A204.1 (cell line): Measurements from ENCODE around the gene EGFR.
"Not testable (repeated sequence)": the region's sequence is repeated elsewhere in the genome, so short reads cannot be mapped to it uniquely, and the experiment has no call there.

Source experiments
- FAIRE-seq: peaks from 2 replicates; lab custom pipeline; 2012; peaks lifted over from hg19 to GRCh38; lab: Jason Lieb, UNC

Gene EGFR

DNA sequence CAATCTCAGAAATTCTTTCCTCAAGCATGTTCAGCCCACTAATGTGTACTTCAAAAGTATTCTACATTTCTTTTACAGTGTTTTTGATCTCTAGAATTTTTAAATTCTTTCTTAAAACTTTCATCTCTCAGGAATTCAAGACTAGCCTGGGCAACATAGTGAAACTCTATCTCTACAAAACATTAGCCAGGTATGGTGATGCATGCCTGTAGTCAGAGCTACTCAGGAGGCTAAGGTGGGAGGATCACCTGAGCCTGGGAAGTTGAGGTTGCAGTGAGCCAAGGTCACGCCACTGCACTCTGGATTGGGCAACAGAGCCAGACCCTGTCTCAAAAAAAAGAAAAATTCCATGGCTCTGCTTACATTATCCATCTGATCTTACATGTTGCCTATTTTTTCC, 5.0 kb upstream of the EGFR start:
- no peak for FAIRE-seq

DNA sequence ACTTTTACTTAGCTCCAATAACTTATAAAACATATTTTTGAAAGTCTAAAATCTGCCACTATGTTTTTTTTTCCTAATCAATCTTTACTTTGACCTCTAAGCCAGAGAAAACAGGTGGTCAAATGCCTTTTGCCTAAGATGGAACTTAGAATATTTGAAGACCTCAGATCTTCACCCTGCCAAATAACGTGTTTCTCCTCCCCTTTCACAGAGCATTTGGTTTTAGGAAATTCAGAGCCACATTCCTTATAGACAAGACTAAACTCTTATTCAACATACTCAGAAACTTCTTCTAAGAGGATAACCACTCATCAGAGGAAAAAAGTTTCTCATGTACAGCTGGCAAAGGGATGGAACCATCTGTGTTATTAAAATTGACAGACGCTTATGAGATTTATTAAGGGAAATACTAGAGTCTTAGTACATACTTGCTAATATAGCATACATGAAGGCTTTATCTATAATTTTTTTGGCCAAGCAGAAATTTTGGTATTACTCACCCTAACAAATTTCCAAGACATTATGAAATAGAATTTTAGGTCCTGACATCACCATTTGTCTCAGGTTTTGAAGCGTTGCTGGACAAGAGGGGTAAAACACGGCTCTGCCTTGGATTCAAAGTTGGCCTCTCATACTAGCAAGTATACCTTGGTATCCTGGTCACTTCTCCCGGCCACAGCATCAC, 2.6 kb upstream of the EGFR start:
- no peak for FAIRE-seq

DNA sequence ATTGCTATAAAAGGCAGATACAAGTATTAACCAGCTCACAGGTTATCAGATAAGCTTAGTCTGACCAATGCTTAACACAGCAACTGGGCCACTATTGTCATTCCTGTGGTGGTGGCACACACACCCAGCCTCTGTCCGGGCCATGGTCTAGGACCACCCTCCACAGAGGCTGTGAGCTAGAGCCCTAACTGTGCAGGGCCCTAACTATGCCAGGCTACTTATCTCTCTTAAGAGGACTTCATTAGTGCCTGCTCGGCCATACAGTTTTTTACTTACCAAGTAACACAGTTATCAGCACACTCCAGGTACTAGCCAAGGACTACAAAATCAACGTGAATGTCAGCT, 2.1 kb upstream of the EGFR start:
- no peak for FAIRE-seq

DNA sequence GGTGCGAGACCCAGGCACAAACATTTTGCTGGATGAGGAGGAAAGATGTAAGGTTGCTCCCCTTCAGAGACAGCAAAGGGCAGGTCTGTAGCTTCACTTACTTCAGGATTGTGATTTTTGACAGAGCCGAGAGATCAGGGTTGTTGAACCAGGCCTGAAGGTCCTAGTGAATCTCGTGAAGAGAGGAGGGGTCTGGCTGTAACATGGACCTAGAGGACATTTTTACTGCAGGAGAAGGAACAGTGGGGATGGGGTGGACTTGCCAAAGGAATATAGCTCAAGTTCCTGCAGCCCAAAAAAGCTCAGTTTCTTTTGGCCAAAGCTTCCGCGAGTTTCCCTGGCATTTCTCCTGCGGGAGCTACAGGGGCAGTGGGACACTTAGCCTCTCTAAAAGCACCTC, 976 bp upstream of the EGFR start:
- no peak for FAIRE-seq

DNA sequence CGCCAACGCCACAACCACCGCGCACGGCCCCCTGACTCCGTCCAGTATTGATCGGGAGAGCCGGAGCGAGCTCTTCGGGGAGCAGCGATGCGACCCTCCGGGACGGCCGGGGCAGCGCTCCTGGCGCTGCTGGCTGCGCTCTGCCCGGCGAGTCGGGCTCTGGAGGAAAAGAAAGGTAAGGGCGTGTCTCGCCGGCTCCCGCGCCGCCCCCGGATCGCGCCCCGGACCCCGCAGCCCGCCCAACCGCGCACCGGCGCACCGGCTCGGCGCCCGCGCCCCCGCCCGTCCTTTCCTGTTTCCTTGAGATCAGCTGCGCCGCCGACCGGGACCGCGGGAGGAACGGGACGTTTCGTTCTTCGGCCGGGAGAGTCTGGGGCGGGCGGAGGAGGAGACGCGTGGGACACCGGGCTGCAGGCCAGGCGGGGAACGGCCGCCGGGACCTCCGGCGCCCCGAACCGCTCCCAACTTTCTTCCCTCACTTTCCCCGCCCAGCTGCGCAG, 424 bp downstream of the EGFR start:
- no peak for FAIRE-seq

DNA sequence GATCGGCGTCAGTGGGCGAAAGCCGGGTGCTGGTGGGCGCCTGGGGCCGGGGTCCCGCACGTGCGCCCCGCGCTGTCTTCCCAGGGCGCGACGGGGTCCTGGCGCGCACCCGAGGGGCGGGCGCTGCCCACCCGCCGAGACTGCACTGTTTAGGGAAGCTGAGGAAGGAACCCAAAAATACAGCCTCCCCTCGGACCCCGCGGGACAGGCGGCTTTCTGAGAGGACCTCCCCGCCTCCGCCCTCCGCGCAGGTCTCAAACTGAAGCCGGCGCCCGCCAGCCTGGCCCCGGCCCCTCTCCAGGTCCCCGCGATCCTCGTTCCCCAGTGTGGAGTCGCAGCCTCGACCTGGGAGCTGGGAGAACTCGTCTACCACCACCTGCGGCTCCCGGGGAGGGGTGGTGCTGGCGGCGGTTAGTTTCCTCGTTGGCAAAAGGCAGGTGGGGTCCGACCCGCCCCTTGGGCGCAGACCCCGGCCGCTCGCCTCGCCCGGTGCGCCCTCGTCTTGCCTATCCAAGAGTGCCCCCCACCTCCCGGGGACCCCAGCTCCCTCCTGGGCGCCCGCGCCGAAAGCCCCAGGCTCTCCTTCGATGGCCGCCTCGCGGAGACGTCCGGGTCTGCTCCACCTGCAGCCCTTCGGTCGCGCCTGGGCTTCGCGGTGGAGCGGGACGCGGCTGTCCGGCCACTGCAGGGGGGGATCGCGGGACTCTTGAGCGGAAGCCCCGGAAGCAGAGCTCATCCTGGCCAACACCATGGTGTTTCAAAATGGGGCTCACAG, 1.1 kb downstream of the EGFR start:
- no peak for FAIRE-seq

DNA sequence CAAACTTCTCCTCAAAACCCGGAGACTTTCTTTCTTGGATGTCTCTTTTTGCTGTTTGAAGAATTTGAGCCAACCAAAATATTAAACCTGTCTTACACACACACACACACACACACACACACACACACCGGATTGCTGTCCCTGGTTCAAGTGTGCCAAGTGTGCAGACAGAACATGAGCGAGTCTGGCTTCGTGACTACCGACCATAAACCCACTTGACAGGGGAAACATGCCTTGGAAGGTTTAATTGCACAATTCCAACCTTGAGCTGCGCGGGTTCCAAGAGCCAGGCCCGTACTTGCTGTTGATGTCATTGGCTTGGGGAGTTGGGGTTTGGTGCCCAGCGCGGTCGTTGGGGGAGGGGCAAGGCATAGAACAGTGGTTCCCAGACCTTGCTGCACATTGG, 1.7 kb downstream of the EGFR start:
- FAIRE-seq, result no peak

DNA sequence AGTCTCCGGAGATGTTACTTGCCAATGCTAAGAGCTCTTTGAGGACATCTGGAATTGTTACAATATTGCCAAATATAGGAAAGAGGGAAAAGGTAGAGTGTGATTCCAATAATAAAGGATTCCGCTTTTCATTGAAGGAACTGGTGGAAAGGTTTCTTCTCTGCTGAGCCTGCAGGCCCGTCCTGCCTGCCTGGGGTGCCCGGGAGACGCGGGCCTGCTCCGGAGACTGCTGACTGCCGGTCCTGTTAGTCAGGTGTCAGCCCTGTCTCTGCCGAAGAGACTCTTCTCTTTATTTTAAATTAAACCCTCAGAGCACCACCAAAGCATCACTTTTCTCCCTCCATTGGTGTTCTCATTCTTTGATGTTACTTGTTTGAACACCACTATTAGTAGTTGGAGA, 2.2 kb downstream of the EGFR start:
- no peak for FAIRE-seq

DNA sequence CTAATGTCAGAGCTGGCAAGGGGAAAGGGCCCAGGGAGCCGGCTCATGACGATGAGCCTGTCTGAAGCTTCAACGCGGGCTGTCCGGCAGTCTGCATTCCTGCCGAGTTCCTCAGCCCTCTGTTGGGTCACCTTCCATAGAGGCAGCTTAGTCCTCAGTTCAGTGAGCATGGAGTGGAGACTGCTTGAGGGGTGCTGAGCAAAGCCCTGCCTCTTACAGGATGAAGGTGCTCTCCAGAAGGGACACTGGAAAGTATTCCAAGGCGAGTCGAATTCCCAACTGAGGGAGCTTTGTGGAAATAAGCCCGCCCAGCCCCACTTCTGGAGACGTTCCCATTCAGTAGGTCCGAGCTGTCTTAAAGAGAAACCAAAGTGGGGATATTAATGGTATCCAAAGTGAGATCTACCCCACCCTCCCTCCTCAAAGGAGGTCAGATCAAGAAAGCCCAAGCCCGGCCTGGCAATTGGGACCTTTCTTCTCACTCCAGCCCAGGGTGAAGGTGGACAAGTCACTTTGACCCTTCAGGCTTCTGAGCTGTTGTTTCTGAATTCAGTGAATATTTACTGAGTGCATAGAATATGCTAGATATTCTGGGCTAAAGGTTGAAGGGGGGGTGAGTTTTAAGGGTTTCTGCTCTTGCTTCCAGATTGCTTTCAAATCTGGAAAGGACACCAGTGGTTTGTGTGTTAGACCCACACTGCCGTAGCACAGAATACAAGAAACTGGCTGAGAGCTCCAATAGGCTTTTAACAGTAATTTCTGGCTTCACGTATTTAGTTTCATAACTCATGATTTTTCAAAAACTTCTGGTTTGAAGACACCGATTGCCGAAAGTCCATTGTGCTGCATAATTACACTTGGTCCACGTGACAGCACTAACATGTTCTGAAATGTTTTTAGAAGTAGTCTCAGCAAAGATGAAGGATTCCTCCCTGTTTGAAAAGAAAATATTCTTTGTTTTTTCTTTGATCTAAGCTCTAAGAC, 3.5 kb downstream of the EGFR start:
- no peak for FAIRE-seq

DNA sequence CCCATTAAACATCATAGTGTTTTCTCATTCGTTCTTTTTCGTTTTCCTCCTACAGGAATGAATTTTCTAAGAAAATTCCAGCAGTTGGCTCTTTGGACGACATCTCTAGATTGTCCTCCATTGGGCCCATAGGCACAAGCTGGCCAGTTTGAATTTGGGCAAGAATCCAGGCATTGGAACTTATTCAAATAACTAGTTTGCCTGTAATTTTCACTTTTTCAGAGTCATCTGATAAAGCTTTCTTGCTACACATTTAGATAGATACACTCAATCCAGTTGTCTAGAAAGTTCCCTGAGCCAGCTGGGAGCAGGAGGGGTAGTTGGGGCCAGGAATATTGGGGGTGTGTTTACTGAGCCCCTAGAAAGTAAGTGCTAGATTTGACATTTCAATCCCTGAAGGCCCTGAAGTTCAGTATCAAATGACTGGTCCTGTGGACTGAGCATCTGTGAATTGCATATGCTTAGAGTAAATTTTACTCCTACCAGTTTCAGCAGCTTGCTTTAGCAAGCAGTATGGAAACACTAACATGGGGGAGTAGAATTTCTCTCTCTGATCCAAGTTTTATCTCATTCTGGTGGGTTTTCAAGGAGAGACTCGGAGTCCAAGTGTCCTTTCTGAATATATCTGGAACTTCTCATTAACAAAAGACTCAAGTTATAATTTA, 5.2 kb downstream of the EGFR start:
- no peak for FAIRE-seq

DNA sequence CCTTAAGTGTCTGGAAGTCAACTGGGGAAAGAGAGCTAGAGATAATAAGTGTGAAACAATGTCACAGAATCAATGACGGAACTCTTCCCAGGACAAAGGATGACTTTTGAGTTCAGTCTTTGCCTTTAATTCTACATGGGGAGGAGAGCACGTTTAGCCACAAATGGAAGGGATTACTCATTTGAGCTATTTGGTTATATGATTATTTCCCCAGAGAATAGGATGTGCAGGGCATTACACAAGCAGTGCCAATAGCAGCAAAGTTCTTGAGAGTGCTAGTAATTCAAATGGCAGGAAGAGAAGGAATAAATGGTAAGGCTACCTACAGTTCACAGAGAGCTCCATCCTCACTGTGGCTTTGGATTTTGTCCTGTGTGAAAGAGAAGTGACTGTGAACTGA, 6.0 kb downstream of the EGFR start:
- FAIRE-seq, result no peak

DNA sequence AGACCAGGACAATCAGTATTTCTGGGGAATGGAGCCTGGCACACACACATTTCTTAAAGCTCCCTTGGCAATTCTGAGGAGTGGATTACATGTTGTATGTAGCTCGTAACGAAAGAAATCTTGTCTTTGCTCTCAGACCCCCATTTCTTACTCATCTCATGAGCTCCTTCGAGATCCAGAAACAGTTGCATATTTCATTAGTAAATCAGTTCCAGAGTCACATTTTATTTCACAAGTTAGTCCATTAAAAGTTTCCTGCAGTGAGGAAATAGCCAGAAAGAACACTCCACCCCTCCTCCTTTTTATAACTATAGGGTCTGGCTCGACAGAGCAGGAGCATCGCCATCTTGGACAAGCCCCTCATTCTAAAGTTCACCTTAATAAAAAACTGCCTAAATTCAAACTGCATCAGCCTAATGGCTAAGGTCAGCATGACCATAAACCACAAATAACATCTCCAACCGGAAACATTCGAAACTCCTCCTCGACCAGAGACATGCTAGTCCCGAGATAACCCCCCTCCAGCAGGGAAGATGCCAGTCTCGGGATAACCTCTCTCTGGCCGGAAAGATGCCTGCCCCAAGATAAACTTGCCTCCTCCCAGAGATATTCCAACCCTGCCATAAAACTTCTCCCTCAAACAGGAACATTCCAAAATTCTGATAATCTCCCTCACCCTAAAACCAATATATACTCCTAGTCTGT, 7.4 kb downstream of the EGFR start:
- no peak for FAIRE-seq

DNA sequence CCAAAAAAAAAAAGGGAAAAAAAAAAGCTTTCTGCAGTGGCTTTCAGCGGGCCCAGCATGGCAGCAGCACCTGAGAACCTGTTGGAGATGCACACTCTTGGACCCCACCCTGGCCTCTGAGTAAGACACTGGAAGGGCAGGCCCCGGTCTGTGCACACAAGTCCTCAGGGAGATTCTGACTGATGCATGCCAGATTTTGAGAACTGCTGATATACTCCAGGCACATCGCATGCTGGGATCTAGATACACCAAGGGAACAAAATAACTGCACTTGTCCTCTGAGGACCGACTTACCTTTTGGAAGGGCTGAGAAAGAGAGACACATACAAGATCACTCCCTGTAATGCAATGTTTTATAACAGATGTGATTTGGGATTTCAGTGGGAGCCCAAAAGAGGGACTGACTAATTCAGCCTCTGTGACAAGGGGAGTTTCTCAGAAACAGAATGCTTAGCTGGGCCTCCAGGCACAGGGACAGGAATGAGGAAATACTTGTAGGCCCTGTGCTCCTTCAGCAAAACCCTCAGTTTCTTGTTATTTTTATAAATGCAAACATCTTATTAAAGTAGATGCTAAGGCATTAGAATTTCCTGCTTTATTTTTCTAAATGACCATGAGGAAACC, 8.2 kb downstream of the EGFR start:
- FAIRE-seq, result no peak

DNA sequence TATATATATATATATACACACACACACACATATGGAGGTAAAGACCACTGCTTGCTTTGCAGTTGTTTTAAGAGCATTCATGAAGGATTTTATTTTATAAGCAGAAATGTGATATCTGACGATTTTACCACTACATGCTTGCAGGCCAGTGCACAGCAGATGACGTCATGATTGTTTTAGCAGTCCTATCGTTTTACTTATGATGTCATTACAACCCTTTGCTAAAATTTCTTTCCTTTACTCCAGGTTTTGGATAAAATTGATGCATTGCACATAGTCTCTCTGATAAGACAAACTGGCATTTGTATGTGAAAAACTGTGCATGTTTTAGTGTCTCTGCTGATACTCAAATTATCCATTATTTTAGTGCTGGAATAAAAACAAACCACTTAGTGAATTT, 9.2 kb downstream of the EGFR start:
- FAIRE-seq, result no peak

DNA sequence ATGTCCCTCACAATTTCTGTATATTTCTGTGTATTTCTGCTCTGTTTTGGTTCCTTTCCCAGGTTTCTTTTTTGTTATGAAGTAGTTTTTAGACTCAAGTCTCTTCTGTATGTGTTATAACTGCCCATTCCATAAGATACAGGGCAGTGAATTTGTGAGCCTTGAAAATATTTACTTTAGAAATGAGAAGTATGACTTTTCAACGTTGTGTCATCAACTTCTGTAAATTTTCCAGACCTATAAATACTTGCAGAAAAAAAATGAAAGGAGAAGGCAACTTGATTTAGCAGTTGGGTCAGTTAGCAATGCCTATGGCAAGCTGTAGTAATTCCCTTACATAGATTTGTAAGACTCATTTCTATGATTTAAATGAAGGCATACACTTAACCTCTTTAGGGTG, 11.5 kb downstream of the EGFR start:
- no peak for FAIRE-seq

DNA sequence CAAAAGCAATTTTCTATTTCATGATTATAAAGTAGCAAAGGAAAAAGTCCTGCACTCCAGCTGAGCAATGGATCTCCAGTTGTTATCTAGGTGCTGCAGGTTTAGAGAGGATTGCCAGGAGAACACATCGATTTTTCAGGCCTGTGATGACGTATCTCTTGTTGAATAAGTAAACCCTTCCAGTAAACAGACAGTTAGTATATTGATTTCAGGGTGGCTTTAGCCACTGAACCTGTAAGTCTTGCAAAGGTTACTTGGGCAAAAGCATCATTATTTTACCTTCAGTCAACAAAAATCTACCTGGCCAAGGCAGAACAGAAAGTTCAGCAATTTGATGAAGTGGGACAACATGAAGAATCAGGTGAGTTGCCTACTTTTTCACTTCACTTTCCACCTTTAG, 12.3 kb downstream of the EGFR start:
- no peak for FAIRE-seq

DNA sequence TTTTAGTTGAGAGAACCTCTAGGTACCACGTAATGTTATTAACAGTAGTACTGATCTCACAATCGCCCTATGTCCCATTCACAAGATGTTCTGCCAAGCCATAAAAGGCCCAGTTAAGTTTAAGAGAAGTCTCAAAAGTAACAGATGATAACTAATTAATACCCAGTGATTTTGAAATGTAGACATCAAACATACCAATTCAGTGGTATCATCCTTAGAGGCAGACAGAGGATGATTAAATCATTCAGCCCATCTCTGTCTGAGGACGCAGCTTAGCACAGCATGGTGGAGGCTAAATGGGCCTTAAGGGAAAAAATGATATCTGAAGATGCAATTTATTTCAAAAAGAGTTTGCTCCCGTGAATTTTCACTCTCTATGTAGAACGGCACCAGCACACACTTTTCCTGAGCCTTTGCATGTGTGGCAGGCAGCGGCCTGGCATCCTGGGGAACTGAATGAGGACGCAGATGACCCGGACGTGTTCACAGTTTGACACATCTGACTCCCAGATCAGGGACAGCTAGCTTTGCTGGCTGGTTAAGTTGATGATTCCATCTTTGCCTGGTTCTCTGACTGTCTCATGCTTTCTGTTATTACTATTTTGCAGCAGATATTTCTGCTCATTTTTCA, 13.4 kb downstream of the EGFR start:
- no peak for FAIRE-seq

DNA sequence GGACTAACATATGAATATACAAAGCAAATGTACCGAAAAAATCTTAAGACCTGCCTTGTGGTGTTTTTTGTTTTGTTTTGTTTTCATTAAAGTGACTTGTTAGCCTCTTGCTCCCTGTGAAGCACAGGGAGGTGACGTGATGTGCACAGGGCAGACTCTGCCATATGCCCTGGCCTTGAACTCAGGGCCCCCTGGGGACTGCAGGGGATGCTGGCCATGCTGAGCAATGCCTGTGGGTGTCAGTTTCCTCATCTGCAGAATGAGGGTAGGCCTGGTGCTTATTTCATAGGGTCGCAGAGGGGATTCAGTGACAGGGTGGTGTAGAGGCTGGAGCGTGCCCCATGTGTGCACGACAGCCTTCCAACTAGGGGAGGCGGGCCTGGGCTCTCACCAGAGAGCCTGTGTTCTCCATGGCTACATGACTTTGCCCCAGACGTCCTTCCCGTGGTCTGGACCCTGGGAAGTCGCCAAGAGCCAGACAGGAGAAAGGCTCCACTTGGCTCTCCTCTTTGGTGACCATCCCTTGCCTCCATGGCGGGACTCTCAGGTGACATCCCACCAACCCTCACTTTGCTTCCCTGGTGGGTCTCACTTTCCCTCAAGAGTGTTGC, 14.5 kb downstream of the EGFR start:
- no peak for FAIRE-seq

DNA sequence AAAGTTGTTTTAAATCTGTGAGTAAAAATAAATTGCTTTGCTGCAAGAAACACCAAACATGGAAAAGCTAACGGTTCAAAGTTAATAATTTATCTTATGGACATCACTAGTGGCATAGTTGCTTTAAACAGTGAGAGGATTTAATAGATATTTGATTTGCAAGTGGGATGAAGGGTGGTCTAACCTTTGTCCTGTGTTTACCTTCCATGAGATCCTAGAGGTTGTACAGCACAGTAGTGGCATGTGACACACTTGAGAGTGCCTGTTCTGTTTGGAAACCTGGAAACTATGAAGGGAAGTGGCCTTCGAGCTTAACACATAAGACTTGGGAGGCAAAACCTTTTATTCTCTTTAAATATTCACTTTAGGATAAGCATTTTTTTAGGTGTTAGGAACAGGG, 16.0 kb downstream of the EGFR start:
- no peak for FAIRE-seq

DNA sequence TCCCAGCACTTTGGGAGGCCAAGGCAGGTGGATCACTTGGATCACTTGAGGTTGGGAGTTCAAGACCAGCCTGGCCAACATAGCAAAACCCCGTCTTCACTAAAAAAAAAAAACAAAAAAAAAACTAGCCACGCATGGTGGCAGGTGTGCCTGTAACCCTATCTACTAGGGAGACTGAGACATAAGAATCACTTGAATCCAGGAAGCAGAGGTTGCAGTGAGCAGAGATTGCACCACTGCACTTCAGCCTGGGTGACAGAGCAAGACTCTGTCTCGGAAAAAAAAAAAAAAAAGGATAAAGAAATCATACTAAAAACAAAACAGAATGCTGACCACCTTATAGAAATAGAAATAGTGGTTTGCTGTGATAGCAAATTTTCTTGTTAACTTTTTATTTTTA, 16.6 kb downstream of the EGFR start:
- not testable (repeated sequence) for FAIRE-seq
